MM.1S (cell line): ENCODE data around the gene HOXA13.

Experiments
- DNase-seq: peaks from one replicate; pipeline ENCODE4 v3.0.0-alpha.2; 2015
- H2AFZ ChIP-seq: fragments of 300-600 bp; sonication (generic); 2 replicates; pipeline ENCODE4 v1.6.0; 2016; ENCODE audit warnings: antibody characterized with exemption, low read length
- H3F3A ChIP-seq: fragments of 300-600 bp; sonication (generic); 2 replicates; pipeline ENCODE4 v1.6.1; 2016; ENCODE audit warnings: mild to moderate bottlenecking, antibody characterized with exemption, low read length, moderate library complexity, mixed read lengths; ENCODE audit not compliant: insufficient read depth
- H3K27ac ChIP-seq: fragments of 300-600 bp; sonication (generic); 2 replicates; pipeline ENCODE4 v1.5.1; 2016; ENCODE audit warnings: mild to moderate bottlenecking, low read length
- H3K27me3 ChIP-seq: fragments of 300-600 bp; sonication (generic); replicated peaks from 2 replicates; pipeline ENCODE4 v1.6.0; 2016; ENCODE audit warnings: low read length; ENCODE audit not compliant: insufficient read depth
- H3K36me3 ChIP-seq: fragments of 300-600 bp; sonication (generic); replicated peaks from 2 replicates; pipeline ENCODE4 v1.6.1; 2016; ENCODE audit warnings: mild to moderate bottlenecking, low read length, mixed read lengths; ENCODE audit not compliant: insufficient read depth
- H3K4me1 ChIP-seq: fragments of 300-600 bp; sonication (generic); 2 replicates; pipeline ENCODE4 v1.6.1; 2016; ENCODE audit warnings: low read length, mixed read lengths
- H3K4me2 ChIP-seq: fragments of 300-600 bp; sonication (generic); 2 replicates; pipeline ENCODE4 v1.6.0; 2016; ENCODE audit warnings: low read depth, low read length
- H3K4me3 ChIP-seq: fragments of 300-600 bp; sonication (generic); 2 replicates; pipeline ENCODE4 v1.5.1; 2016; ENCODE audit warnings: low read length, mixed read lengths
- H3K79me2 ChIP-seq: fragments of 300-600 bp; sonication (generic); 2 replicates; pipeline ENCODE4 v1.6.1; 2016; ENCODE audit warnings: mixed run types, low read length, mixed read lengths
- H3K9ac ChIP-seq: fragments of 300-600 bp; sonication (generic); 2 replicates; pipeline ENCODE4 v1.6.1; 2016; ENCODE audit warnings: low read length, mixed read lengths
- H3K9me2 ChIP-seq: fragments of 300-600 bp; sonication (generic); replicated peaks from 2 replicates; pipeline ENCODE4 v1.6.1; 2016; ENCODE audit warnings: mild to moderate bottlenecking, low read length, mixed read lengths; ENCODE audit not compliant: insufficient read depth
- H3K9me3 ChIP-seq: fragments of 300-600 bp; sonication (generic); replicated peaks from 2 replicates; pipeline ENCODE4 v1.6.1; 2016; ENCODE audit warnings: mild to moderate bottlenecking, low read length, mixed read lengths; ENCODE audit not compliant: insufficient read depth
- H4K20me1 ChIP-seq: fragments of 300-600 bp; sonication (generic); 2 replicates; pipeline ENCODE4 v1.6.1; 2016; ENCODE audit warnings: mild to moderate bottlenecking, low read length, moderate library complexity, mixed read lengths; ENCODE audit not compliant: insufficient read depth
- CTCF ChIP-seq: fragments of 300-600 bp; sonication (generic); IDR thresholded peaks from 2 replicates; pipeline ENCODE4 v1.5.1; 2016; ENCODE audit warnings: antibody characterized with exemption, low read length, mixed read lengths
- EZH2 ChIP-seq: fragments of 300-600 bp; sonication (generic); optimal IDR thresholded peaks from 2 replicates; pipeline ENCODE3; 2017; ENCODE audit warnings: low read depth, mild to moderate bottlenecking, antibody characterized with exemption, low read length, mixed read lengths
- EZH2phosphoT487 ChIP-seq: fragments of 300-600 bp; sonication (generic); IDR thresholded peaks from 2 replicates; pipeline ENCODE4 v1.6.1; 2018; ENCODE audit warnings: antibody characterized with exemption, low read length

HOXA13 gene

GRCh38 chr7:27157702-27158431 lies 42.0 kb downstream of the HOXA13 start:
- H3K4me1 ChIP-seq = peaks cover 4% of the 10 kb centered on the region; the same call in 1 of the 2 replicates
- H3K9ac ChIP-seq = no peak overlapping the region
- no peaks in the 10 kb centered on the region for H3K9me2 ChIP-seq
- peaks cover 91% of the 10 kb centered on the region for H3K27me3 ChIP-seq
- no peaks in the 10 kb centered on the region for H3K9me3 ChIP-seq
- no peak overlapping the region for H2AFZ ChIP-seq
- no peak overlapping the region for H3K4me2 ChIP-seq
- no peaks in the 10 kb centered on the region for H3K79me2 ChIP-seq
- no peaks in the 10 kb centered on the region for H3F3A ChIP-seq
- no peak overlapping the region for H3K27ac ChIP-seq
- H4K20me1 ChIP-seq = no peaks in the 10 kb centered on the region
- H3K4me3 ChIP-seq = no peak overlapping the region
- H3K36me3 ChIP-seq = no peaks in the 10 kb centered on the region
- TF ChIP-seq EZH2phosphoT487 (no peak), CTCF (no peak), EZH2 (no peak)
- no peak for DNase-seq

- Histone ChIP-seq H3K9me2 (no peaks in the 10 kb centered on the region), H3K4me3 (no peak overlapping the region), H4K20me1 (no peaks in the 10 kb centered on the region), H3K9me3 (no peaks in the 10 kb centered on the region), H2AFZ (no peak overlapping the region), H3K4me1 (peaks cover 4% of the 10 kb centered on the region; the same call in 1 of the 2 replicates), H3K27me3 (peaks cover 91% of the 10 kb centered on the region), H3K36me3 (no peaks in the 10 kb centered on the region), H3K9ac (no peak overlapping the region), H3K79me2 (no peaks in the 10 kb centered on the region), H3K27ac (no peak overlapping the region), H3K4me2 (no peak overlapping the region), H3F3A (no peaks in the 10 kb centered on the region)
- DNase-seq = no peak
- TF ChIP-seq EZH2phosphoT487 (no peak), EZH2 (no peak), CTCF (no peak)
These were observed 42.8 kb downstream of the HOXA13 start for GRCh38 chr7:27156916-27157701.

GRCh38 chr7:27156508-27156898 lies 43.4 kb downstream of the HOXA13 start, which contains the start of gene HOXA7:
HOXA7 (minus strand) TSS chr7:27156675; CDS start chr7:27156545, 130 bp downstream.
- no peak within 1 kb of the TSS for H2AFZ ChIP-seq
- H3K9ac ChIP-seq = no peak within 1 kb of the TSS
- H3K9me3 ChIP-seq = no peaks in the 10 kb centered on the region
- H3K4me1 ChIP-seq = peaks cover 7% of the 10 kb centered on the region; the same call in 1 of the 2 replicates
- H3K27ac ChIP-seq = no peak within 1 kb of the TSS
- peak within 1 kb of the TSS; percentile 37; the same call in 1 of the 2 replicates for H3K4me3 ChIP-seq
- peak within 1 kb of the TSS; percentile 52 for H3K4me2 ChIP-seq
- TF ChIP-seq EZH2phosphoT487 (no peak), CTCF (no peak), EZH2 (no peak)
- peaks cover 92% of the 10 kb centered on the region for H3K27me3 ChIP-seq
- no peaks in the 10 kb centered on the region for H3F3A ChIP-seq
- no peaks in the 10 kb centered on the region for H4K20me1 ChIP-seq
- H3K79me2 ChIP-seq = no peaks in the 10 kb centered on the region
- no peak for DNase-seq
- H3K9me2 ChIP-seq = no peaks in the 10 kb centered on the region
- H3K36me3 ChIP-seq = no peaks in the 10 kb centered on the region
